Astrocyte (in vitro differentiated cells and primary cell): ENCODE results near the gene PILRA.

Experiments used
- CTCF ChIP-seq: IDR thresholded peaks from 2 replicates; pipeline ENCODE4 v1.5.1; 2011; ENCODE audit warnings: low read depth, mild to moderate bottlenecking, inconsistent platforms, low read length, moderate library complexity; ENCODE audit not compliant: insufficient read depth
- EZH2 ChIP-seq: IDR thresholded peaks from 2 replicates; pipeline ENCODE4 v1.6.1; 2012; ENCODE audit warnings: mild to moderate bottlenecking, low read length, inconsistent platforms; ENCODE audit not compliant: insufficient read depth

GRCh38 chr7:100386940-100387339, 13.7 kb downstream of the PILRA start:
- no peak for TF ChIP-seq CTCF
- TF ChIP-seq EZH2: no peak
